Endothelial cell of umbilical vein (primary cell): ENCODE data around the gene LHX5. TPM values are rescaled to one million over a fixed set of nuclear protein-coding genes. Genes with fewer than 3 reads are reported as not detected.

Source experiments
- BruUV-seq: library from RNA; stranded (reverse); fragments of 400-500 nt; replicated peaks from 2 replicates; lab custom pipeline; 2021; lab: Mats Ljungman, UMichigan
- CTCF ChIA-PET: fragments of 300-600, 350-600 bp; sonication (Branson Sonifier 250); formaldehyde crosslinking; loops from one replicate; lab custom pipeline; 2021; ENCODE audit warnings: antibody characterized with exemption, inconsistent platforms; lab: Charles Lee
- POLR2A ChIA-PET: fragments of 300-600, 350-600 bp; sonication (Branson Sonifier 250); formaldehyde crosslinking; loops from one replicate; lab custom pipeline; 2021; ENCODE audit warnings: antibody characterized with exemption, inconsistent platforms; lab: Charles Lee
- DNase-seq: peaks from one replicate; pipeline ENCODE4 v3.0.0-alpha.2; 2011; ENCODE audit warnings: low read depth, low spot score
- FAIRE-seq: peaks from 2 replicates; lab custom pipeline; 2011; peaks lifted over from hg19 to GRCh38; lab: Jason Lieb, UNC
- H2AFZ ChIP-seq: 2 replicates; pipeline ENCODE4 v1.6.0; 2012; ENCODE audit warnings: low read depth, low read length, control low read depth, inconsistent platforms
- H3K27ac ChIP-seq: 2 replicates; pipeline ENCODE4 v1.5.1; 2011; ENCODE audit warnings: low read depth, mild to moderate bottlenecking, control low read depth, low read length, moderate library complexity; ENCODE audit not compliant: insufficient read depth
- H3K27me3 ChIP-seq, 2 experiments: 2 replicates each; pipeline versions ENCODE4 v1.6.0 to v1.6.1; 2011; ENCODE audit warnings: low read length in 2 of 2, mixed read lengths in 1 of 2; ENCODE audit not compliant: control insufficient read depth in 2 of 2, insufficient read depth in 2 of 2
- H3K36me3 ChIP-seq, 2 experiments: 2 replicates in 1 of 2; 3 replicates in 1 of 2; pipeline ENCODE4 v1.5.1; 2011; ENCODE audit warnings: low read length in 2 of 2, mild to moderate bottlenecking in 1 of 2, moderate library complexity in 1 of 2; ENCODE audit not compliant: control insufficient read depth in 2 of 2, insufficient read depth in 2 of 2; ENCODE audit errors: extremely low read depth in 1 of 2
- H3K4me1 ChIP-seq: 3 replicates; pipeline ENCODE4 v1.5.1; 2011; ENCODE audit warnings: mild to moderate bottlenecking, low read length; ENCODE audit not compliant: control insufficient read depth, insufficient read depth; ENCODE audit errors: extremely low read depth
- H3K4me2 ChIP-seq: 2 replicates; pipeline ENCODE4 v1.6.1; 2011; ENCODE audit warnings: low read length, control low read depth, mixed read lengths; ENCODE audit not compliant: insufficient read depth
- H3K4me3 ChIP-seq, 3 experiments: fragments of 200-600 bp in 1 of 3; sonication (generic), shearing (Covaris generic) in 1 of 3; replicated peaks in 1 of 3; 2 replicates each; pipeline ENCODE4 v1.5.1; 2011 to 2016; ENCODE audit warnings: control low read depth in 3 of 3, low read length in 3 of 3, mild to moderate bottlenecking in 2 of 3, inconsistent platforms in 1 of 3, low read depth in 1 of 3, moderate library complexity in 1 of 3; ENCODE audit not compliant: insufficient read depth in 1 of 3
- H3K79me2 ChIP-seq: 2 replicates; pipeline ENCODE4 v1.6.0; 2012; ENCODE audit warnings: low read length, inconsistent platforms; ENCODE audit not compliant: control insufficient read depth, insufficient read depth
- H3K9ac ChIP-seq: replicated peaks from 2 replicates; pipeline ENCODE3; 2011; ENCODE audit warnings: low read length, control low read depth; ENCODE audit not compliant: insufficient read depth; ENCODE audit errors: extremely low read depth
- H3K9me1 ChIP-seq: replicated peaks from 3 replicates; pipeline ENCODE4 v1.6.0; 2011; ENCODE audit warnings: mild to moderate bottlenecking, low read length; ENCODE audit not compliant: control insufficient read depth, insufficient read depth; ENCODE audit errors: extremely low read depth
- H3K9me3 ChIP-seq: replicated peaks from 2 replicates; pipeline ENCODE4 v1.5.1; 2012; ENCODE audit warnings: low read length, inconsistent platforms; ENCODE audit not compliant: control insufficient read depth, insufficient read depth
- H4K20me1 ChIP-seq: replicated peaks from 2 replicates; pipeline ENCODE3; 2011; ENCODE audit warnings: mild to moderate bottlenecking, low read length; ENCODE audit not compliant: control insufficient read depth, insufficient read depth; ENCODE audit errors: extremely low read depth
- EZH2 ChIP-seq: IDR thresholded peaks from 2 replicates; pipeline ENCODE4 v1.6.1; 2012; ENCODE audit warnings: borderline replicate concordance, low read depth, mild to moderate bottlenecking, moderate library complexity, low read length, inconsistent platforms; ENCODE audit not compliant: severe bottlenecking
- FOS ChIP-seq: IDR thresholded peaks from 2 replicates; pipeline ENCODE4 v1.6.1; 2011; ENCODE audit warnings: mild to moderate bottlenecking, low read length, moderate library complexity, borderline replicate concordance; ENCODE audit not compliant: insufficient read depth
- GATA2 ChIP-seq: IDR thresholded peaks from 2 replicates; pipeline ENCODE4 v1.7.0; 2011; ENCODE audit warnings: low read depth, mild to moderate bottlenecking, moderate library complexity, mixed read lengths, low read length; ENCODE audit not compliant: insufficient read length, insufficient read depth
- JUN ChIP-seq: IDR thresholded peaks from 2 replicates; pipeline ENCODE4 v1.6.1; 2011; ENCODE audit warnings: borderline replicate concordance, low read depth; ENCODE audit not compliant: insufficient read length, insufficient read depth
- MAX ChIP-seq: IDR thresholded peaks from 2 replicates; pipeline ENCODE4 v1.6.1; 2011; ENCODE audit not compliant: insufficient read depth, insufficient read length
- MYC ChIP-seq: IDR thresholded peaks from one replicate; pipeline ENCODE4 v1.6.1; 2011; ENCODE audit warnings: mild to moderate bottlenecking, low read depth, low read length
- POLR2A ChIP-seq: IDR thresholded peaks from 2 replicates; pipeline ENCODE4 v1.6.1; 2012; ENCODE audit warnings: low read depth, mild to moderate bottlenecking, control low read depth, low read length
- dilution Hi-C: fragments of 300-500 bp; cut with MboI; formaldehyde crosslinking; loops from one replicate; pipeline ENCODE4 v1.15.0; 2019; ENCODE audit warnings: low sequenced_read_pairs; ENCODE audit not compliant: extremely low pct_ligation_motif_present
- intact Hi-C: fragments of 100-400 bp; cut with micrococcal nuclease; formaldehyde crosslinking; loops from one replicate; pipeline ENCODE4 v1.10.0; 2022
- polyA plus RNA-seq, 4 experiments: library from polyadenylated mRNA; depleted of rRNA in 3 of 4; stranded (reverse) in 3 of 4; unstranded in 1 of 4; fragments of >200 nt; gene quantifications; 2 replicates each; pipeline versions ENCODE4 v1.2.1 to v1.2.3, GENCODE V29; 2011 to 2012; ENCODE audit warnings: missing spikeins in 1 of 4
- total RNA-seq: library from RNA; stranded (reverse); gene quantifications from 2 replicates; pipeline ENCODE4 v1.2.3, GENCODE V29; 2021
- TF ChIP-seq, protein P1 (sequence below), 2 donors: IDR thresholded peaks; 1 replicate in 1 of 2; 2 replicates in 1 of 2; pipeline ENCODE4 v1.5.1; 2011; ENCODE audit warnings: low read length in 2 of 2, mild to moderate bottlenecking in 2 of 2, moderate library complexity in 2 of 2, control low read depth in 1 of 2, inconsistent platforms in 1 of 2, low read depth in 1 of 2; ENCODE audit not compliant: insufficient read depth in 1 of 2; ENCODE audit errors: extremely low read depth in 1 of 2

The LHX5 gene
- total and polyA plus RNA-seq, 2 donors (not counting 3 experiments of a cell fraction or from before 2014, with no cell fraction given), result not detected

- TF ChIP-seq MYC (no peak), EZH2 (no peak), MAX (no peak), POLR2A (no peak), FOS (no peak), GATA2 (no peak), JUN (no peak)
- TF ChIP-seq, protein P1, sequence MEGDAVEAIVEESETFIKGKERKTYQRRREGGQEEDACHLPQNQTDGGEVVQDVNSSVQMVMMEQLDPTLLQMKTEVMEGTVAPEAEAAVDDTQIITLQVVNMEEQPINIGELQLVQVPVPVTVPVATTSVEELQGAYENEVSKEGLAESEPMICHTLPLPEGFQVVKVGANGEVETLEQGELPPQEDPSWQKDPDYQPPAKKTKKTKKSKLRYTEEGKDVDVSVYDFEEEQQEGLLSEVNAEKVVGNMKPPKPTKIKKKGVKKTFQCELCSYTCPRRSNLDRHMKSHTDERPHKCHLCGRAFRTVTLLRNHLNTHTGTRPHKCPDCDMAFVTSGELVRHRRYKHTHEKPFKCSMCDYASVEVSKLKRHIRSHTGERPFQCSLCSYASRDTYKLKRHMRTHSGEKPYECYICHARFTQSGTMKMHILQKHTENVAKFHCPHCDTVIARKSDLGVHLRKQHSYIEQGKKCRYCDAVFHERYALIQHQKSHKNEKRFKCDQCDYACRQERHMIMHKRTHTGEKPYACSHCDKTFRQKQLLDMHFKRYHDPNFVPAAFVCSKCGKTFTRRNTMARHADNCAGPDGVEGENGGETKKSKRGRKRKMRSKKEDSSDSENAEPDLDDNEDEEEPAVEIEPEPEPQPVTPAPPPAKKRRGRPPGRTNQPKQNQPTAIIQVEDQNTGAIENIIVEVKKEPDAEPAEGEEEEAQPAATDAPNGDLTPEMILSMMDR (IDR thresholded peaks at IDR 0.05; ENCODE audit: extremely low read depth in 1 of 2, insufficient read depth in 1 of 2, low read depth in 1 of 2, low read length in 2 of 2), result no peak
- ChIA-PET CTCF (interaction anchor here (0.6 to 0.9 kb wide), 2 partner anchors 24 to 463 kb away, joined by 3 read pairs; no protein-coding TSS in a partner anchor), POLR2A (no interaction called here)
- no peaks in the 10 kb centered on the region for H4K20me1 ChIP-seq
- dilution Hi-C loops (no loop called here), intact Hi-C loops (no loop called here)
- DNase-seq (no peak), FAIRE-seq (no peak)
- no peaks in the 10 kb centered on the region for H3K4me1 ChIP-seq
- H2AFZ ChIP-seq, result no peak overlapping the region
- no peak overlapping the region for H3K4me2 ChIP-seq
- H3K27me3 ChIP-seq, result peaks cover 0 to 4% of the 10 kb centered on the region in 2 experiments
- H3K9me3 ChIP-seq, result no peaks in the 10 kb centered on the region
- no peak overlapping the region for H3K9ac ChIP-seq
- H3K9me1 ChIP-seq, result no peaks in the 10 kb centered on the region
- H3K79me2 ChIP-seq, result no peaks in the 10 kb centered on the region
- no peaks in the 10 kb centered on the region for H3K36me3 ChIP-seq
- no peak overlapping the region for H3K27ac ChIP-seq
- H3K4me3 ChIP-seq, result no peak overlapping the region
- no TSS peak for BruUV-seq
These were observed 21.8 kb downstream of the LHX5 start for GRCh38 chr12:113449839-113450238.
